Stomach (tissue), 9 donors: ENCODE data around the gene LSG1. TPM values are rescaled to one million over a fixed set of nuclear protein-coding genes. Genes with fewer than 3 reads are reported as not detected.

ENCODE experiments used
- DNase-seq, 2 donors: peaks; one replicate each; pipeline versions ENCODE4 v3.0.0 to v3.0.0-alpha.2; 2013 to 2019
- H3K27ac ChIP-seq, 5 donors: fragments of 200-600 bp in 4 of 5; sonication (generic) in 4 of 5; one replicate each; pipeline ENCODE4 v1.5.1; 2013 to 2019; ENCODE audit warnings: mild to moderate bottlenecking in 1 of 5, moderate library complexity in 1 of 5
- H3K27me3 ChIP-seq, 3 donors: fragments of 200-600 bp; sonication (generic); one replicate each; pipeline ENCODE4 v1.5.1; 2017 to 2019; ENCODE audit warnings: mixed run types in 1 of 3
- H3K36me3 ChIP-seq, 4 donors: fragments of 200-600 bp; sonication (generic); 1 replicate in 3 of 4; 2 replicates in 1 of 4; pipeline ENCODE4 v1.5.1; 2016 to 2019
- H3K4me1 ChIP-seq, 4 donors: fragments of 200-600 bp; sonication (generic); one replicate each; pipeline ENCODE4 v1.5.1; 2016 to 2019
- H3K4me3 ChIP-seq, 4 donors: fragments of 200-600 bp; sonication (generic) in 3 of 4; one replicate each; pipeline ENCODE4 v1.5.1; 2016 to 2019; ENCODE audit warnings: mild to moderate bottlenecking in 1 of 4
- H3K9me3 ChIP-seq, 4 donors: fragments of 200-600 bp; sonication (generic); one replicate each; pipeline ENCODE4 v1.5.1; 2016 to 2019
- CTCF ChIP-seq, 7 experiments: fragments of 450-650 bp in 4 of 7; fragments of 200-600 bp in 3 of 7; sonication (generic) in 3 of 7; IDR thresholded peaks; one replicate each; pipeline ENCODE4 v1.5.1; 2016 to 2019; ENCODE audit warnings: antibody characterized with exemption in 7 of 7, control low read depth in 2 of 7, mild to moderate bottlenecking in 1 of 7
- EP300 ChIP-seq: sonication (generic); formaldehyde crosslinking; IDR thresholded peaks from one replicate; pipeline ENCODE4 v1.6.1; 2017; ENCODE audit warnings: antibody characterized with exemption
- POLR2A ChIP-seq, 4 donors: fragments of 450-650 bp; IDR thresholded peaks; one replicate each; pipeline ENCODE4 v1.6.1; 2016; ENCODE audit warnings: antibody characterized with exemption in 4 of 4, control low read depth in 2 of 4, mild to moderate bottlenecking in 1 of 4, moderate library complexity in 1 of 4
- POLR2AphosphoS5 ChIP-seq, 3 donors: sonication (generic); formaldehyde crosslinking; IDR thresholded peaks; one replicate each; pipeline ENCODE4 v1.6.1; 2016; ENCODE audit warnings: antibody characterized with exemption in 3 of 3
- WGBS, 5 donors: extraction: QIAGEN DNeasy Blood & Tissue Kit in 3 of 5; methylation state at CpG; one replicate each; pipeline versions ENCODE4 v1.1.5 to v1.1.7; 2013 to 2018; 5-methylcytosine and 5-hydroxymethylcytosine counted together
- intact Hi-C: fragments of 100-400 bp; cut with DNase I; formaldehyde crosslinking; loops from one replicate; pipeline ENCODE4 v1.15.1; 2023; ENCODE audit warnings: low total_unique reads
- polyA plus RNA-seq, 3 donors: library from polyadenylated mRNA; stranded (reverse); fragments of 200-250 nt; gene quantifications; one replicate each; pipeline ENCODE4 v1.2.3, GENCODE V29; 2013
- total RNA-seq, 5 donors: library from RNA; depleted of rRNA; stranded (reverse); fragments of >200 nt; gene quantifications; one replicate each; pipeline versions ENCODE4 v1.1.0 to v1.2.3, GENCODE V29; 2014 to 2016
- donor health status: healthy with polysubstance abuse.
- donor health status: Bipolar disorder and iron deficiency.
- donor health status: healthy.

Gene LSG1
- total and polyA plus RNA-seq, 8 donors: 7.2 to 240 (median 25.8) TPM

- H3K27ac ChIP-seq: no peak overlapping the region
- 83 to 89% (median 84%) methylated on average over 7 of the region's 7 CpGs for WGBS, 5 donors
- peaks cover 37 to 87% (median 83%) of the 10 kb centered on the region in 4 donors for H3K36me3 ChIP-seq
- DNase-seq: no peak
- no peaks in the 10 kb centered on the region for H3K27me3 ChIP-seq
- no peaks in the 10 kb centered on the region for H3K9me3 ChIP-seq
- intact Hi-C loops: no loop called here
- H3K4me1 ChIP-seq: peaks cover 0 to 10% (median 0%) of the 10 kb centered on the region in 4 donors
- TF ChIP-seq EP300 (no peak), POLR2A (IDR thresholded peaks at IDR 0.05) (no peak), CTCF (IDR thresholded peaks at IDR 0.05) (no peak), POLR2AphosphoS5 (IDR thresholded peaks at IDR 0.05) (no peak)
- H3K4me3 ChIP-seq: no peak overlapping the region
These were observed 12.2 kb downstream of the LSG1 start for GRCh38 chr3:194659778-194660177.

- no peak for TF ChIP-seq CTCF (IDR thresholded peaks at IDR 0.05)
- no peak for TF ChIP-seq POLR2AphosphoS5 (IDR thresholded peaks at IDR 0.05)
- TF ChIP-seq POLR2A (IDR thresholded peaks at IDR 0.05): no peak
- no peak for TF ChIP-seq EP300
- Histone ChIP-seq H3K4me1 (peaks cover 0 to 10% (median 0%) of the 10 kb centered on the region in 4 donors), H3K27ac (no peak overlapping the region), H3K9me3 (no peaks in the 10 kb centered on the region), H3K36me3 (peaks cover 34 to 87% (median 83%) of the 10 kb centered on the region in 4 donors), H3K4me3 (no peak overlapping the region), H3K27me3 (no peaks in the 10 kb centered on the region)
- no peak for DNase-seq
- intact Hi-C loops: no loop called here
- WGBS, 5 donors: 79 to 83% (median 81%) methylated on average over 5 of the region's 5 CpGs
These were observed 13.3 kb downstream of the LSG1 start for GRCh38 chr3:194658477-194659242.

- H3K4me1 ChIP-seq: peaks cover 0 to 10% (median 0%) of the 10 kb centered on the region in 4 donors
- H3K4me3 ChIP-seq: no peak overlapping the region
- H3K9me3 ChIP-seq: no peaks in the 10 kb centered on the region
- H3K27me3 ChIP-seq: no peaks in the 10 kb centered on the region
- intact Hi-C loops: no loop called here
- no peak for TF ChIP-seq POLR2A (IDR thresholded peaks at IDR 0.05)
- TF ChIP-seq POLR2AphosphoS5 (IDR thresholded peaks at IDR 0.05): no peak
- TF ChIP-seq EP300: no peak
- TF ChIP-seq CTCF (IDR thresholded peaks at IDR 0.05): no peak
- H3K36me3 ChIP-seq: peaks cover 38 to 91% (median 86%) of the 10 kb centered on the region in 4 donors
- peak in 1 of 2 donors; percentile 41 for DNase-seq
- H3K27ac ChIP-seq: no peak overlapping the region
- WGBS, 5 donors: 48 to 73% (median 66%) methylated on average over 7 of the region's 7 CpGs
These were observed 14.6 kb downstream of the LSG1 start for GRCh38 chr3:194657439-194657838.

- Histone ChIP-seq H3K4me3 (no peak overlapping the region), H3K27me3 (no peaks in the 10 kb centered on the region), H3K27ac (no peak overlapping the region), H3K9me3 (no peaks in the 10 kb centered on the region), H3K36me3 (peaks cover 65 to 91% (median 87%) of the 10 kb centered on the region in 4 donors), H3K4me1 (no peaks in the 10 kb centered on the region)
- intact Hi-C loops: no loop called here
- no peak for DNase-seq
- TF ChIP-seq POLR2A (IDR thresholded peaks at IDR 0.05): no peak
- no peak for TF ChIP-seq EP300
- 84 to 92% (median 90%) methylated on average over 5 of the region's 5 CpGs for WGBS, 5 donors
These were observed 17.5 kb downstream of the LSG1 start for GRCh38 chr3:194654443-194654842.

GRCh38 chr3:194647747-194648146, 24.2 kb downstream of the LSG1 start:
- TF ChIP-seq CTCF (IDR thresholded peaks at IDR 0.05) (no peak), POLR2AphosphoS5 (IDR thresholded peaks at IDR 0.05) (no peak), EP300 (no peak), POLR2A (IDR thresholded peaks at IDR 0.05) (no peak)
- Histone ChIP-seq H3K27ac (no peak overlapping the region), H3K27me3 (no peaks in the 10 kb centered on the region), H3K4me3 (no peak overlapping the region), H3K9me3 (no peaks in the 10 kb centered on the region), H3K4me1 (no peaks in the 10 kb centered on the region), H3K36me3 (peaks cover 64 to 100% (median 95%) of the 10 kb centered on the region in 4 donors)
- no peak for DNase-seq
- intact Hi-C loops: no loop called here
- 66 to 78% (median 73%) methylated on average over 3 of the region's 3 CpGs for WGBS, 5 donors
